Suppressor macrophage treated with lipopolysaccharide for 1 hour (primary cell): ENCODE measurements around the gene DEDD2.
A peak's percentile ranks its signal among the peaks of the same experiment; 100 is the strongest.

Source experiments
- DNase-seq, 3 donors: peaks; one replicate each; pipeline ENCODE4 v3.0.0-alpha.2; 2020 to 2022

Gene DEDD2

DNA sequence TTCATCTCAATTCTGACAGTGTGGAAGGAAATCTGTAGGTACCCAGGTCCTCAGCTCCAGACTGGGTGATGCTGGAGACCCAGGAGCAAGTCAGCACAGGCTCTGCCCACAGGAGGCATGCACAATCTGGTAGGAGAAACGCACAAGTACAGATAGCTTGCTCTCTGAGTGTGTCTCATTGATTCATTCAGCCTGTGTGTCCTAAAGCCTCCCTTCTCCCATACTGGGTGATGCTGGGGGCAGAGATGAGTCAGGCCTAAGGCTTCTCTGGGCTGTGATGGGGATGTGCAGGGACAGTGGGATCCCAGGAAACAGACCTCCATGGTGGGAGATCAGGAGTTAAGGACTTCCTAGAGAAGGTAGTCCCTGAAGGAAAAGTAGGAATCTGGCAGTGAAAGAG is 9.4 kb upstream of the DEDD2 start:
- DNase-seq = no peak

DNA sequence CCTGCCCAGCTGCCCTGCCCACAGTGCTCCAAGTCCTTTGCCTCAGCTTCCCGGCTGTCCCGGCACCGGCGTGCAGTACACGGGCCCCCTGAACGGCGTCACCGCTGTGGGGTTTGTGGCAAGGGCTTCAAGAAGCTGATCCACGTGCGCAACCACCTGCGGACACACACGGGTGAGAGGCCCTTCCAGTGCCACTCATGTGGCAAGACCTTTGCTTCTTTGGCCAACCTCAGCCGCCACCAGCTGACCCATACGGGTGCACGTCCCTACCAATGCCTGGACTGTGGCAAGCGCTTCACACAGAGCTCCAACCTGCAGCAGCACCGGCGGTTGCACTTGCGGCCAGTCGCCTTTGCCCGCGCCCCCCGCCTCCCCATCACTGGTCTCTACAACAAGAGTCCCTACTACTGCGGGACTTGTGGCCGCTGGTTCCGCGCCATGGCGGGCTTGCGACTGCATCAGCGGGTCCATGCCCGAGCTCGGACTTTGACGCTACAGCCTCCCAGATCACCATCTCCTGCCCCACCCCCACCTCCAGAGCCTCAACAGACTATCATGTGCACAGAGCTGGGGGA is 8.3 kb upstream of the DEDD2 start:
- DNase-seq = no peak

DNA sequence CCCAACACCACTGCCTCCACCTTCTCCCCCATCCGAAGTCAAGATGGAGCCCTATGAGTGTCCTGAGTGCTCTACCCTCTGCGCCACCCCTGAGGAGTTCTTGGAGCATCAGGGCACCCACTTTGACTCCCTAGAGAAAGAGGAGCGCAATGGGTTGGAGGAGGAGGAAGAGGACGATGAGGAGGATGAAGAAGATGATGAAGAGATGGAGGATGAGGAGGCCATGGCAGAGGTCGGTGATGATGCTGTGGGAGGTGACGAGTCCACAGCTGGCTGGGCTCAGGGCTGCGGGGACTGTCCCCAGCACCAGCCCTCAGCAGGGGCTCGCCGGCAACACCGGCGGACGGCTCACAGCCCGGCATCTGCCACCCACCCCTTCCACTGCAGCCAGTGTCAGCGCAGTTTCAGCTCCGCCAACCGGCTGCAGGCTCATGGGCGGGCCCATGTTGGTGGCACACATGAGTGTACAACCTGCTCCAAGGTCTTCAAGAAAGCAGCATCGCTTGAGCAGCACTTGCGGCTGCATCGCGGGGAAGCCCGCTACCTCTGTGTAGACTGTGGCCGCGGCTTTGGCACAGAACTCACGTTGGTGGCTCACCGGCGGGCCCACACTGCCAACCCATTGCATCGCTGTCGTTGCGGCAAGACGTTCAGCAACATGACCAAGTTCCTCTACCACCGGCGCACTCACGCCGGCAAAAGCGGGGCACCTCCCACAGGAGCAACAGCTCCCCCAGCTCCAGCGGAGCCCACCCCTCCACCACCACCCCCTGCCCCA is 7.7 kb upstream of the DEDD2 start:
- no peak for DNase-seq

DNA sequence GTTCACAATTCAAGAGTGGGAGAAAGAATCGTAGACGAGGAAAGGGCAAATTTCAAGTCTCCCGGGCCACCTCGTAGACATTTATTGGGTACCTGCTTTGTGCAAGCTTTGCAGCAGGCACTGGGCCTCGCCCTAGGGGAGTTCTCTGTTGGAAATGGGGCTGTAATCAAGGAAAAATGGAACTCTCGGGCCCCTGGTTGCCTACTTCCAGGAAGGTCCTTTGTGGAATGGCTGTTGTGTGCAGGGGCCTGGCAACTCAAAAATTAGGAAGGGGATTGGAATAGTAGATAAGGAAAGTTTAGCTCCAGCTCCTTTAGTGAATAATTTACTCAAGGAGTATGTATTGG is 3.2 kb upstream of the DEDD2 start:
- DNase-seq = no peak

DNA sequence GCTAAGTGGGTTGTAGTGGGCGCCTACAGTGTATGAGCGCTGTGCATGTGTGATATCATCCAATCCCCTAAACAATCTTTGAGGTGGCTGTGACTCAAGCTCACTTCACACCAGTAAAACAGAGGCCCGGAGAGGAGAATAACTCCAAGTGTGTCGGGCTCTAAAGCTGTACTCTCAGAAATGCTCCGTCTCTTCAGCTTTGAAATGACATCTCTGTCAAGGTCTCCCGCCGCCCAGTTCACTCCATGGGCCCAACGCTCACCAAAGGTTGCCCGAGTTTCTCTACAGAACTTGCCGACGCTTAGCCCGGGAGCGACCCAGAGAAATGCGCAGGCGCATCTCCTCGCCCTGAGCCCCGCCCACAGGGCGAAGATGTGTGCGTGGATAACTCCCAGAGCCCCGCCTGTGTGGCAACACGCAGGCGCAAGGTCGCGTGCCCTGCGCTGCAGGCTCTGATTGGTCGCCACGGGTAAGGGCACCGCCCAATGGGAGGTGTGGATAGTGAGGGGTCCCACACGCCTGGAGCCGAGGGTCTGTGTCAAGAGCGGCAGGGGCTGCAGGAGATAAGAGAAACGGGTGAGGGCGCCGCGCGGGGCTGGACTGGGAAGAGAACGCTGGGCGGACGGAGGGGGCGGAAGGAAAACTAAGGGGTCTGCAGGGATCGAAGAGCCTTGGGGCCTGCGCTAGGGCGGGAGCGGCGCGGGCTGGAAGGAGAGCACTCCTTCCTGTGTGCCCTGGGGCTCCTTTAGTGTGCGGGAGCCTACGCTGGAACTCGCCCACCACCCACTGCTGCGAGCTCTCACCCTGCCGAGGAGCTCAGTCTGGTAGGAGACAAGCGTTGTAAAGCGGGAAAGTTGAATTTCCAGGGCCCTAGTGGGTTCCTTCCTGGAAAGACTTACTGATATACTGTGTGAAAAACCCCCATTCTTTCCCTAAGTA is 2.6 kb upstream of the DEDD2 start, which contains the start of gene ZNF526:
ZNF526 (plus strand) TSS at position 501 of the 939 bp plus-strand sequence. CDS start 4,092 bp downstream, outside the sequence.
- DNase-seq = peak; percentile 99

DNA sequence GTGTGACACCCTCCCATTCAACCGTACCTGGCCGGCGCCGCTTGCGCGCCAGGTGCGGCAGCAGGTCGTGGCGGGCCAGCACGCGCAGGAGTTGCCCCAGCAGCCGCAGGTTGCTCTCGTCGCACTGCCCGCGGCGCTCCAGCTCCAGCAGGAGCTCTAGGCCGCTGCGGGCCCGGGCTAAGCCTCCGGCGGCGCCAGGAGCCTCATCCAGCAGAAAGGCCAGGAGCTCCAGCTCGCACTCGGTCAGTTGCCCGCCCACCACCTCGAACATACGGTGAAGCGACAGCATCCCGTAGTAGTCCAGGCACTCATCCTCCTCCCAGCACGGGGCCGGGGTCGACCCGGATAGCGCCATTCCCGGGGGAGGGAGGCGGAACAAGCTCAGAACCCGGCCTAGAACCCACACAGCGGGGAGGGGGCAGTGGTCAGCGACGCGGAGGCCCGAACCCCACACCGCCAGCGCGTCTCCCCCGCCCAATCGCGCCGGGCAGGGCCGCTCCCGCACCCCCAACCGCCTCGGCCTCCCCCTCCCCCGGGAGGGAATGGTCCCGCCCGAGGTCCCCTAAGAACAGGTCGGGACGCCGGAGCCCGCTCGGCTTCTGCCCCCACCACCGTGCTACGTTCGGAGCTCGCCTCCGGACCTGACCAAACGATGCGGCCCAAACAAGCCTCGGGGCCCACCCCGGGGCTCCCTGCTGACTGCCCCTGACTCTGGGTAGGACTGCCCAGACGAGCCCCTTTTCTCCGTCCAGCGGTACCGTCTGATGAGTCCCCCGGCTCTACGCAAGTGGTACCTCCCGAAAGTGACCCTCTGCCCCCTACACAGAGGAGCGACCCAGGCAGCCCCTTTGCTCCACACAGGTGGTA is 591 bp downstream of the DEDD2 start:
- DNase-seq = peak; percentile 39 to 55 (median 44)

DNA sequence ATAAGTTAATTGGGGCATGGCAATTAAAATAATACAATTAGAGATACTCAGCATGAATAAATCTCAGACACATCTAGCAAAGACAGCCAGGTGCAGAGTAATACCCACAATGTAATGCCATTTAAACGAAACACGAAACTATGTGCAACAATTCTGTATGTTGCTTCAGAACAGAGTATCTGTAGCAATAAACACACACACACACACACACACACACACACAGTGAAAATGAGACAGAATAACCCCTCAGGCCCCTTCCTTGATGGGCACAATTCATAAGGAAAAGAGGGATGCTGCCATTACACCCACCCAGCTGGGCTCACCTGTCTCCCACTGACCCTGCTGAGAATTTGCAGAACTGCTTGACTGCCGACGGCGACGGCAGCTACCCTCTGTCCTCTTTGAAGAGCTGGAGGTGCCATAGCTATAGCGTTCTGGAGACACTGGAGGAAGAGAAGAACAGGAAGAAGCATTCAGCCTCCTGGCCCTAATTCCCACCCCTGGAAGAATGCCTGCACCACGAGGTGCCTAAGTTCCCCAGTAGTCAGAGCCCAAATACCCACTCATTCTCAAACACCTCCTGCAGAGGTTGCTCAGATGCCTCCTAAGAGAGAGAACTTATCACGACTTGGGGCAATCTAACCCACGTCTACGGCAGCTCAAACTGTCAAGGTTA is 2.5 kb downstream of the DEDD2 start:
- no peak for DNase-seq

DNA sequence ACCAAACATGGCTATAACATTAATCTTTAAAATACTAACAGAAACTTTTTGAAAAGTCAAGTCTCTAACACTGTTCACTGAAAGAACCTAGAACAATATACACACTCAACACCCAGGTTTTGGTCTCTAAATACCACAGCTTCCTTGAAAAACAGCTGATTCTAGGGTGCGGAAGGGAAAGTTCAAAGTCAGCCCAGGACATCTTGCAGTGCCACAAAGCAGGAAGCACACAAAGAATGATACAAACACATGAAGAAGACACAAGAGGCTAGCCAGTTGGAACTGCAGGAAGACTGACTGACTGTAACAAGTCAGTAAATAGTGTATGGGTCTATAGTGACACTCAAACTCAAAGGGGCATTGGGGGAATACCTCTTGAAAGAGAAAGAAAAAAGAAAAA is 4.6 kb downstream of the DEDD2 start:
- peak; percentile 48 to 55 (median 51) for DNase-seq

DNA sequence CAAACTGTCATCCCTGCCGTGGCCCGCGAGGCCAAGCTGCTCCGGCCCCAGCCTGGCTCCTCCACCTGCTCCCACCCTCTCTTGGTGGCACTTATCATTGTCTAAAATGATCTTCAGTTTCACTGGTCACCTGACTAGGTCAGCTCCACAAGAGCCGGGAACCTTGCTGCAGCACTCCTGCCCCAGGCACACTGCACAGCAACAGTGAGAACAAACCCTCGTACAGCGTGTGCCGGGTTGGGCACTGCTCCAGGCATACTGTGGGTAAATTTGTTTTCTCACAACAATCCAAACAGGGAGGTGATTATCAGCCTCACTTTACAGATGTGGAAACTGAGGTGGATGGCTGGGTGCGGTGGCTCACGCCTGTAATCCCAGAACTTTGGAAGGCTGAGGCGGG is 8.9 kb downstream of the DEDD2 start:
- no peak for DNase-seq

DNA sequence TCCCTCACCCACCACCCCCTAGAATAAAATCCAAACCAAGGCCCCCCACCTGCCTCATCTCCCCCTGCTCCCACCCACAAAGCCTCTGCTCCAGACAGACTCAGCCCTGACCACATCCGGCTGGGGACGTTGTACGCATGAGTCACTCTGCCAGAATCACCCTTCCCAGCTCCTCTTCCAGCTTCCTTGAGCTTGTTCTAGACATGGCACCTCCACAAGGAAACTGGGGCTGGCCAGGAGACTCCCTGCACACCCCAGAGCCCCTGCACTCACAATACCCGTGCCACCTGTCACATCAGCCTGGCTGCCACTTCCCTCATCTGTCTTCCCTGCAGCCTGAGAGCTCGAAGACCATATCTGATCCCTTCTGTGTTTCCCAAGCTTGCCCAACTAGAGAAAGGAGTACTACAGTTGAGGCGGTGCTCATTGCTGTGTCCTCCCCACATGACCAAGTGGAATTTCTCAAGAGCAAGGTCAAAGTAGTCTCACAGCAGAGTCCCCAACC is 9.7 kb downstream of the DEDD2 start:
- DNase-seq = peak; percentile 88 to 93 (median 92)

DNA sequence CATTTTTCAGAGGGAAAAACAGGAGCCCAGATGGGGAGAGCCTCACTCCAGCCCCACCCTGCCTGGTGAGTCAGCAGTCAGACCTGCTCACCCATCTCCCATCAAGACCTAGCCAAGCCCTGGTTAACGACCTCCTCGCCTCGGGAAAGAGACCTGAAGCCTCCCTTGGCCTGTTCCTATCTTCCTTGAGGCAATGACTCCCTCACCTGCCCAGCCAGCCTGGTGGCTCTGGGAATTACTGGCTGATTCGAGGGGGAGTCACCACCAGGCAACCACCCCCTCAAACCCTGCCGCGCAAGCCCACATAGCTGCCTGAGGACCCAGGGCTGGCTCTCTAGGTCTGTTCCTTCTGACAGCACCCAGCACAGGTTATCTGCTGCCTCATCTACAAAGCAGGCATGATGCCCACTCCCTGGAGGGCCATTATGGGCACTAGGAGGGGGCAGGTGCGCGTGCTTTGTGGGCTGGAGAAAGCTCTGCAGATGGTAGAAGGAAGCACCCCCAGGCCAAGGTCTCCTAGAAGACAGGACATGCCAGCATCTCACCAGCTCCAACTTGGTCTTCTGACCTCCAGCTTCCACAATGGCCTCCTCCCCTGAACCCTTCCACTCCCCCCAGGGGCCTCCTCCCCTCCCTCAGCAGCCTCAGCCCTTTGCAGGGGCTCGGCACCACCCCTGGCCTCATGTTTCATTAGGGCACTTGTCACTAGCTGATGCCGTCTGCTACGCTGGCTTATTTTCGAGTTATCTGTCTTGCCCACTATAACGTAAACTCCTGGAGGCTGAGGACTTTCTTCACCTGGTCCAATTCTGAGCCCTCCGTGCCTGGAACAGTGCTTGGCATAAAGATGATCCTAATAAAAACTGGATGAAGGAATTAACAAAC is 10.4 kb downstream of the DEDD2 start:
- DNase-seq = no peak

DNA sequence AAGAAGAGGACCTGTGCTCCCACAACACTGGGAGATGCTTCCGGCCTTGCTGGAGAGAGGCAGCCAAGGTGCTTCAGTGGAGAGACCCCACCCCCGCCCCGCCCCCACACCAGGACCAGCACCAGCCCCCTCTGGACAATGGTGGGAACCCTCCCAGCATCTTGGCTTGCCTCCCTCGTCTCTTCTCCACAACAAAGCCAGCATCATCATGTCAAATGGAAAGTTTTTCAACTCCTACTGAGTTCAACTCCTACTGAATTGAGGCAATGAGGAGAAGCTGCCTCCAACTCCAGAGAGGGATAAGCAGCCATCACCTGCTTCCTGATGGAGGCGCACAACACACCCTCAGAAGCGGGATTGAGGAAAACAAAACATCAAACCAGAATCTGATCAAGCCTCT is 12.8 kb downstream of the DEDD2 start:
- no peak for DNase-seq

DNA sequence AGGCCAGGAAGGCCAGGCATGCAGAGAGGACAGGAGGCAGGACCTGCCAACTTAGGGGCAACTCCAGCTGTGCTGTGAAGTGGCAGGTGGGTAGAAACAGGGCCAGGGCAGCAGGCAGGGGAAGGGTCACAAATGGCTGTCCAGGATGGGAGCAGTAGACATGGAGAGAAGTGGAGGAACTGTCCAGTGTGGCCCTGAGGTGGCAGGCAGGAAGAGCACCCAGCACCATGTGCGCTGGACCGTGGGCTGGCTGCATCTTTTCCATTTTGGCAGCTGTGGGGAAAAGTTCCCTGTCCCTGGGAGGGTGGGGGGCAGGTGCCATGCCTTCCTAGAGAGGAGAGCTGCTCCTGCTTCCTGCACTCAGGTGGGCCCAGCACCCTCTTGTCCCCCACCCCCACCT is 13.8 kb downstream of the DEDD2 start:
- DNase-seq = no peak

DNA sequence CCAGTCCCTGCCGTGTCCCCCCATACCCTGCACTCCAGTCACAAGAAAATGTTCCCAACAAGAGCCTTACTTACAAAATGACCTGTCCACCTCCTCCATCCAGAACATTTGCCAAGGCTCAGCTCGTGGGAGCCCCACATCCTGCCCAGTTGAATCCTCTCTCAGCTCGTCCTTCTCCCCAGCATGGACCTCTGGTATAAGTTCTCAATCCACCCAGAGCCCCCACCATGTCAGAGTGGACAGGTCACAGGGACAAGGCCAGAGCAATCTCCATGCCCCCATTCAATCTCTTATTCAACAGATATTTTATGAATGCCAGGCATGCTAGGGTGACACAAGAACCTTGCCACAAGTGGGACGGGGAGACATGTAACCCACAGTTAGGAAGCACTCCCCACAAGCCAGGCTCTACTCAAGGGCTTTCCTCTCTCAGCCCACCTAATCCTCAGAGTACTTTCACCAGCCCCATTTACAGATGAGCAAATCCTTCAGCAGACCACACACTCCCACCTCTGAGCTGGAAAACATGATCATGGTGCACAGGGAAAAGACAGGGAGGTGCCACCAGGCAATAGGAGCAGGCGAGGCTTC is 15.1 kb downstream of the DEDD2 start:
- peak; percentile 51 to 63 (median 58) for DNase-seq

DNA sequence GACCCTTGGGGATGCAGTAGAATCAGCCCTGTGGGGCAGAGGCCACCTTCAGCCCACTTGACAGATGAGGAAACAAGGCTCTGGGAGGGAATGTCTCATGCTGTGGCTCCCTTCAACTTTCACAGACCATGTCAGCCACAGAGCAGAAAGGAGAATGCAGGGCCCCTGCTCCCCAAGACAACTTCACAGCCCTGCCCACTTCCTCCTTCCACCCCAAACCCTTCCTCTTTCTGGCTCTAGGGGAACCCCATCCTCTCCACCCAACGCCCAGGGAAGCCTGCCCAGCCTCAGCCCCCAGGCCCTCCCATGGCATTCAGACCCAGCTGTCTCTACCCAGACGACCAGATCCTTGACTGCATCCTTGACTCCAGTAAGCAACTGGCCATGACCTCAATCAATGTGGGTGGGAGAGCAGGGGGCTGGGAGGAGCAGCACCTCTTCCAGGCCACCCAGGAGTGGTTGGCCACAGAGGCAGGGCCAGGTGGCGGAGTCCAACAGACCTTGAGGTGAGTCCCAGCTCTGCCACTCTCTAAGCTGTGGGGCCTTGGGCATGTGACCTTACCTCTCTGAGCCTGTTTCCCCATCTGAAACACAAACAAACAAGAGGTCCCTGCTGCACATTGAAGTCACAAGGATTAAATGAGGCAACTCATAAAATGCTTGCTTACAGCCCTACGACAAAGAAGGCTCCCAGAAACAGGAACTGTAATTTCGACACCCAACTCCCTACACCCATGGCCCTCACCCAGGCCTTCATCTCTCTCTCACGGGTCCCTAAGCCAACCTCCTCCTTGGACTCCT is 15.8 kb downstream of the DEDD2 start:
- DNase-seq = peak; percentile 93 to 94 (median 94)

DNA sequence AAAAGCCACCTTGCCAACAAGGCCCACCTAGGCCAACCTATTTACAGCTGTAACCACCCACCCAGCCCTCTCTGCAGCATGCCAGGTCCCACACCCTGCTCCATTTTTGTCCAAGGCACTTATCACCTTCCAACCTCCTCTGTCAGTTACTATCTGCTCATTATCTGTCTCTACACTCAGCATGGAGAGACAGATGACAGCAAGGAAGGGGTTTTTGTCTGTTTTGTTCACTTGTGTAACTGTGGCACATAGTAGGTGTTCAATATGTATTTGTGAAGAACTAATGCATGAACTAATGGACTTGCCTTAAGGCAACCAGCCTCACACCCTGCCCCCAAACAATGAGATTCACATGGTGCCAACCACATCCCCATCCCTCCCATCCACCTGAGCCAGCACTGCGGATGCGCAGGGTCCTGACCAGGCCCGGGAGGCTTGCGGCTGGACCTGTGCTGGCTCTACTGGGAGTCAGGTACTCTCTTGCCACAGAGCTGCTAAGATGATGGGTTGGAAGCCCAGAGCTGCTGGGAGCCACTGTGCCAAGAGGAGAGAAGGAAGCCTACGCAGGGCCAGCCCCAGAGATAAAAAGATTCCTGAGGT is 17.3 kb downstream of the DEDD2 start:
- peak in 1 of 3 donors; percentile 48 for DNase-seq

DNA sequence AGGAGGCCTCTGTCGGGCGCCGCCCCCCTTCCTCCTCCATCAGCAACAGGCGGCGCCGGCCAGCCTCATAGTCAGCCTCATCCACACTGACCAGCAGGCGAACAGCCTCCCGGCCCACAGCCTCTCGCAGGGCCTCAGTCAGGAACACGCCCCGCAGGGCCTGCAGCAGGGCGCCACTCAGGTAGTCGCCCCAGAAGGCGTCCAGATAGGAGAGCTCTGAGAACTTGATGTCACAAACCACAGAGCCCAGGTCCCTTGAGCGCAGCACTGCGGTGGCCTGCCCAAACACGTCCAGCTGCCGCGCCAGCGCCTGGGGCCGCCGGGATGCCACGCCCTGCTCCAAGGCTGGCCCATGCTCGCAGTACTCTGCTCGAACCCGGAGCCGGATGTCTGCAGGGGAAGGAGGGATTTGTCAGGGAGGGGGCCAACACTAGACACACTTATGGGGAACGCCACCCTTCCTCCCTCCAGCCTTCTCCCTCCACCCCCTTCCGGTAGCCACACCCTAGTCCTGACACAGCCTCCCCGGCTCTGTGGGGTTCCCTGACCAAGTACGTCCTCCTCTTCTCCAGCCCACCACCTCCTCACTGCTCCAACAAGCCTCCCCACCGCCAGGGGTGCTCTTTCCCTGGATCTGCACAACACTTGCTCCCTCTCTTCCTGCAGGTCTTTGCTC is 17.9 kb downstream of the DEDD2 start:
- DNase-seq = peak; percentile 77 to 87 (median 81)
